H1 (cell line): ENCODE measurements around the gene ABCD2. TPM values are rescaled to one million over a fixed set of nuclear protein-coding genes. Genes with fewer than 3 reads are reported as not detected.

Experiments used
- CTCF ChIA-PET: fragments of 300-600 bp; sonication (Branson Sonifier 250); formaldehyde crosslinking; loops from one replicate; lab custom pipeline; 2021; ENCODE audit not compliant: partially characterized antibody; lab: Charles Lee
- POLR2A ChIA-PET: fragments of 300-600 bp; sonication (Branson Sonifier 250); formaldehyde crosslinking; loops from one replicate; lab custom pipeline; 2021; ENCODE audit warnings: inconsistent platforms; ENCODE audit not compliant: partially characterized antibody; lab: Charles Lee
- DNase-seq, 2 experiments: peaks; one replicate each; pipeline versions ENCODE4 v3.0.0 to v3.0.0-alpha.2; 2010 to 2022; ENCODE audit warnings: low spot score in 2 of 2, low read depth in 1 of 2, mixed read lengths in 1 of 2
- FAIRE-seq: peaks from 2 replicates; lab custom pipeline; 2011; peaks lifted over from hg19 to GRCh38; lab: Jason Lieb, UNC
- H2AFZ ChIP-seq: 2 replicates; pipeline ENCODE4 v1.8.1; 2012; ENCODE audit warnings: low read length, inconsistent platforms
- H2AK5ac ChIP-seq: 2 replicates; pipeline ENCODE4 v1.6.1; 2013; ENCODE audit warnings: low read depth, low read length
- H2BK120ac ChIP-seq: replicated peaks from 2 replicates; pipeline ENCODE3; 2013; ENCODE audit warnings: low read depth, low read length, inconsistent platforms
- H2BK12ac ChIP-seq: 2 replicates; pipeline ENCODE4 v1.6.1; 2013; ENCODE audit warnings: low read depth, low read length
- H2BK15ac ChIP-seq: 2 replicates; pipeline ENCODE4 v1.6.1; 2013; ENCODE audit warnings: low read length
- H2BK20ac ChIP-seq: 2 replicates; pipeline ENCODE4 v1.6.1; 2013; ENCODE audit warnings: low read length
- H2BK5ac ChIP-seq: 2 replicates; pipeline ENCODE4 v1.6.1; 2013; ENCODE audit warnings: low read depth, low read length
- H3K14ac ChIP-seq: 2 replicates; pipeline ENCODE4 v1.6.1; 2013; ENCODE audit warnings: inconsistent platforms; ENCODE audit not compliant: insufficient read length
- H3K18ac ChIP-seq: 2 replicates; pipeline ENCODE4 v1.6.1; 2013; ENCODE audit warnings: low read length; ENCODE audit errors: extremely low read depth
- H3K23ac ChIP-seq: 2 replicates; pipeline ENCODE4 v1.6.1; 2013; ENCODE audit warnings: inconsistent platforms; ENCODE audit not compliant: insufficient read length
- H3K23me2 ChIP-seq: 2 replicates; pipeline ENCODE4 v1.6.1; 2013; ENCODE audit warnings: low read depth, low read length
- H3K27ac ChIP-seq: 2 replicates; pipeline ENCODE4 v1.6.1; 2011; ENCODE audit warnings: low read depth, low read length, inconsistent platforms
- H3K27me3 ChIP-seq, 4 experiments: replicated peaks in 1 of 4; 1 replicate in 1 of 4; 2 replicates in 3 of 4; pipeline versions ENCODE4 v1.6.1 to v1.8.1; 2011 to 2013; ENCODE audit warnings: low read length in 3 of 4, mild to moderate bottlenecking in 3 of 4, inconsistent platforms in 2 of 4, mixed read lengths in 2 of 4, moderate library complexity in 1 of 4; ENCODE audit not compliant: control insufficient read depth in 3 of 4, insufficient read depth in 3 of 4; ENCODE audit errors: extremely low read depth in 1 of 4
- H3K36me3 ChIP-seq, 4 experiments: 2 replicates each; pipeline versions ENCODE4 v1.6.1 to v1.8.1; 2011 to 2013; ENCODE audit warnings: mild to moderate bottlenecking in 4 of 4, low read length in 3 of 4, moderate library complexity in 2 of 4, control low read depth in 1 of 4, inconsistent platforms in 1 of 4; ENCODE audit not compliant: insufficient read depth in 4 of 4, control insufficient read depth in 2 of 4
- H3K4ac ChIP-seq: replicated peaks from 2 replicates; pipeline ENCODE3; 2013; ENCODE audit warnings: low read length, low read depth, mixed read lengths, inconsistent platforms; ENCODE audit not compliant: insufficient read length
- H3K4me1 ChIP-seq, 4 experiments: replicated peaks in 1 of 4; 1 replicate in 1 of 4; 2 replicates in 3 of 4; pipeline versions ENCODE4 v1.6.1 to v1.8.1; 2011 to 2013; ENCODE audit warnings: low read length in 3 of 4, inconsistent platforms in 2 of 4, mixed read lengths in 1 of 4; ENCODE audit not compliant: insufficient read depth in 4 of 4, control insufficient read depth in 3 of 4
- H3K4me2 ChIP-seq, 2 experiments: 2 replicates each; pipeline versions ENCODE4 v1.6.1 to v1.8.1; 2011 to 2013; ENCODE audit warnings: low read depth in 2 of 2, low read length in 2 of 2, control low read depth in 1 of 2, inconsistent platforms in 1 of 2, mild to moderate bottlenecking in 1 of 2; ENCODE audit not compliant: insufficient read depth in 1 of 2
- H3K4me3 ChIP-seq, 4 experiments: fragments of 200-600, 300-600 bp in 1 of 4; sonication (generic), shearing (Covaris generic), sonication (Bioruptor Twin) in 1 of 4; 2 replicates each; pipeline versions ENCODE4 v1.5.1 to v1.8.1; 2011 to 2016; ENCODE audit warnings: low read length in 4 of 4, low read depth in 3 of 4, control low read depth in 2 of 4, inconsistent platforms in 2 of 4, mild to moderate bottlenecking in 2 of 4, mixed read lengths in 1 of 4, moderate library complexity in 1 of 4; ENCODE audit not compliant: insufficient read depth in 2 of 4; ENCODE audit errors: extremely low read depth in 1 of 4
- H3K56ac ChIP-seq: replicated peaks from 2 replicates; pipeline ENCODE3; 2013; ENCODE audit warnings: low read depth, mild to moderate bottlenecking, mixed read lengths, low read length, inconsistent platforms; ENCODE audit not compliant: insufficient read length
- H3K79me1 ChIP-seq: 2 replicates; pipeline ENCODE4 v1.6.1; 2013; ENCODE audit warnings: low read depth, low read length, control low read depth
- H3K79me2 ChIP-seq, 2 experiments: 2 replicates each; pipeline versions ENCODE4 v1.6.1 to v1.8.1; 2012 to 2013; ENCODE audit warnings: low read length in 2 of 2, mild to moderate bottlenecking in 2 of 2, inconsistent platforms in 1 of 2; ENCODE audit not compliant: insufficient read depth in 2 of 2, control insufficient read depth in 1 of 2
- H3K9ac ChIP-seq, 4 experiments: replicated peaks in 1 of 4; 1 replicate in 1 of 4; 2 replicates in 3 of 4; pipeline versions ENCODE4 v1.6.1 to v1.8.1; 2011 to 2013; ENCODE audit warnings: low read depth in 3 of 4, low read length in 3 of 4, control low read depth in 2 of 4, mild to moderate bottlenecking in 2 of 4, moderate library complexity in 2 of 4, inconsistent platforms in 1 of 4; ENCODE audit errors: extremely low read depth in 1 of 4
- H3K9me3 ChIP-seq, 2 experiments: 2 replicates each; pipeline versions ENCODE4 v1.6.1 to v1.8.1; 2012 to 2013; ENCODE audit warnings: mild to moderate bottlenecking in 2 of 2, moderate library complexity in 2 of 2, control low read depth in 1 of 2, inconsistent platforms in 1 of 2, low read depth in 1 of 2, low read length in 1 of 2, mixed read lengths in 1 of 2; ENCODE audit not compliant: insufficient read depth in 2 of 2
- H4K20me1 ChIP-seq, 2 experiments: replicated peaks in 1 of 2; 2 replicates each; pipeline versions ENCODE3 to v1.8.1; 2011 to 2013; ENCODE audit warnings: inconsistent platforms in 2 of 2, low read length in 2 of 2, mild to moderate bottlenecking in 1 of 2; ENCODE audit not compliant: insufficient read depth in 2 of 2, control insufficient read depth in 1 of 2
- H4K5ac ChIP-seq: 2 replicates; pipeline ENCODE4 v1.6.1; 2013; ENCODE audit warnings: low read length, low read depth, mixed read lengths, inconsistent platforms; ENCODE audit not compliant: insufficient read length
- H4K8ac ChIP-seq: 2 replicates; pipeline ENCODE4 v1.8.0; 2013; ENCODE audit warnings: mild to moderate bottlenecking, moderate library complexity, low read length, inconsistent platforms; ENCODE audit not compliant: insufficient read depth; ENCODE audit errors: extremely low read depth
- H4K91ac ChIP-seq: replicated peaks from 2 replicates; pipeline ENCODE3; 2013; ENCODE audit warnings: low read length, mixed read lengths, inconsistent platforms; ENCODE audit not compliant: insufficient read length
- POLR2A ChIP-seq, 2 experiments: IDR thresholded peaks; 1 replicate in 1 of 2; 2 replicates in 1 of 2; pipeline ENCODE4 v1.6.1; 2011; ENCODE audit warnings: low read depth in 2 of 2, low read length in 2 of 2, mild to moderate bottlenecking in 2 of 2; ENCODE audit errors: control extremely low read depth in 1 of 2
- TAF7 ChIP-seq: optimal IDR thresholded peaks from 2 replicates; pipeline ENCODE3; 2011; ENCODE audit warnings: low read depth, mild to moderate bottlenecking, inconsistent platforms, low read length, moderate library complexity, borderline replicate concordance
- TBP ChIP-seq: IDR thresholded peaks from 2 replicates; pipeline ENCODE4 v1.6.1; 2011; ENCODE audit warnings: low read depth, low read length, improper control_type of control experiment
- WGBS, 2 experiments: shearing (Covaris generic) in 1 of 2; methylation state at CpG; one replicate each; pipeline versions ENCODE4 v1.1.6 to v1.1.7; 2013 to 2015; ENCODE audit warnings: low lambda C conversion rate in 2 of 2, mixed read lengths in 2 of 2, inconsistent platforms in 1 of 2, low coverage in 1 of 2, missing lambda C conversion rate in 1 of 2; ENCODE audit not compliant: insufficient replicate concordance in 2 of 2, insufficient coverage in 1 of 2, insufficient read length in 1 of 2; ENCODE audit errors: extremely low coverage in 1 of 2, missing lambda C conversion rate in 1 of 2; 5-methylcytosine and 5-hydroxymethylcytosine counted together
- polyA plus RNA-seq, 7 experiments: library from polyadenylated mRNA; depleted of rRNA in 3 of 7; stranded (reverse) in 5 of 7; unstranded in 2 of 7; fragments of >200 nt in 5 of 7; fragments of 200-250 nt in 2 of 7; gene quantifications; 1 replicate in 5 of 7; 2 replicates in 1 of 7; 4 replicates in 1 of 7; pipeline versions ENCODE4 v1.2.1 to v1.2.3, GENCODE V29; 2011 to 2013; ENCODE audit warnings: missing spikeins in 2 of 7, mixed read lengths in 2 of 7
- total RNA-seq: library from RNA; stranded (reverse); fragmentation: NEBNext Ultra II Directional; extraction: Animal tissue kit (Norgen Biotek cat#: 25700); gene quantifications from 2 replicates; pipeline ENCODE4 v1.2.1, GENCODE V29; 2021

Gene ABCD2
- total and polyA plus RNA-seq, 2 of the 8 experiments (the other 6 are each of a cell fraction or from before 2014, with no cell fraction given), result not detected

DNA sequence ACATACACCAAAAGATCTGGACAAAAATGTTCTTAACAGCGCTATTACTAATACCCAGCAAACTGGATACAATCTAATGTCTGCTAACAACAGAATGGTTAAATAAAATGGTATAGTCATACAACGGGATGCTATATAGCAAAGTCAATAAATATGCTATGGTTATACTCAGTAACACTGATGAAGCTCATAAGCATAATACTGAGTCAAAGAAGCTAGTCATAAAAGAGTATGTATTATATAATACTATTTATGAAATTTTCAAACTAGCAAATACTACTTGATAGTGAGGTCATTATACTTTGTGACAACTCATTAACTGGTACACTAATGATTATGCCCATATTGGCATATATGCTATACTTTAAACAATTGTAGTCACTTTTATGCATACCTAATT lies 7.4 kb downstream of the ABCD2 start:
- Histone ChIP-seq H3K18ac (no peak overlapping the region), H3K23ac (no peak overlapping the region), H2BK5ac (no peak overlapping the region), H3K9ac (no peak overlapping the region), H4K5ac (no peak overlapping the region), H2AK5ac (no peak overlapping the region), H3K27ac (no peak overlapping the region), H3K4me2 (no peak overlapping the region), H3K4me1 (no peaks in the 10 kb centered on the region), H2BK120ac (no peak overlapping the region), H2BK12ac (no peak overlapping the region), H3K79me2 (no peaks in the 10 kb centered on the region), H3K36me3 (no peaks in the 10 kb centered on the region), H3K56ac (no peak overlapping the region), H4K8ac (no peak overlapping the region), H3K23me2 (no peaks in the 10 kb centered on the region; the same call in 1 of the 2 replicates), H2BK20ac (no peak overlapping the region), H3K14ac (no peak overlapping the region), H3K79me1 (no peaks in the 10 kb centered on the region), H4K91ac (no peak overlapping the region), H2BK15ac (no peak overlapping the region), H2AFZ (no peak overlapping the region), H4K20me1 (no peaks in the 10 kb centered on the region), H3K27me3 (no peaks in the 10 kb centered on the region; a peak in 1 of 7 replicates), H3K4ac (no peak overlapping the region), H3K4me3 (no peak overlapping the region), H3K9me3 (no peaks in the 10 kb centered on the region)
- POLR2A ChIA-PET, result no interaction called here
- CTCF ChIA-PET, result interaction anchor here (1.0 kb wide), 1 partner anchor 23 kb away, joined by 4 read pairs; no protein-coding TSS in a partner anchor
- WGBS, 2 experiments, result 69% methylated on average over 2 of the region's 2 CpGs; no CpG with 5 or more reads in 1 of the 2 experiments
- DNase-seq (no peak), FAIRE-seq (no peak)
- TF ChIP-seq TAF7 (no peak), TBP (no peak), POLR2A (IDR thresholded peaks at IDR 0.05; ENCODE audit: control extremely low read depth in 1 of 2, low read depth in 2 of 2, low read length in 2 of 2) (no peak)
